CD4-positive, alpha-beta memory T cell (primary cell): ENCODE measurements around the gene RMDN2. TPM values are rescaled to one million over a fixed set of nuclear protein-coding genes. Genes with fewer than 3 reads are reported as not detected.

Experiments
- CTCF ChIA-PET: fragments of 350-600 bp; sonication (Branson Sonifier 250); formaldehyde crosslinking; loops from one replicate; lab custom pipeline; 2021; ENCODE audit warnings: inconsistent platforms; ENCODE audit not compliant: partially characterized antibody; lab: Charles Lee
- POLR2A ChIA-PET: fragments of 350-600 bp; sonication (Branson Sonifier 250); formaldehyde crosslinking; loops from one replicate; lab custom pipeline; 2021; ENCODE audit not compliant: partially characterized antibody; lab: Charles Lee
- DNase-seq, 5 donors: peaks; one replicate each; pipeline versions ENCODE4 v3.0.0 to v3.0.0-alpha.2; 2020 to 2022; ENCODE audit warnings: mixed read lengths in 1 of 5
- H3K27ac ChIP-seq: one replicate; pipeline ENCODE4 v1.7.0; 2013; ENCODE audit warnings: low read depth, low read length
- H3K27me3 ChIP-seq: 2 replicates; pipeline ENCODE4 v1.7.0; 2013; ENCODE audit warnings: mild to moderate bottlenecking, low read length, moderate library complexity; ENCODE audit not compliant: insufficient read depth
- H3K36me3 ChIP-seq: 2 replicates; pipeline ENCODE4 v1.7.0; 2013; ENCODE audit warnings: mild to moderate bottlenecking, low read length, moderate library complexity; ENCODE audit not compliant: insufficient read depth
- H3K4me1 ChIP-seq: 2 replicates; pipeline ENCODE4 v1.7.0; 2013; ENCODE audit warnings: mild to moderate bottlenecking, low read length, moderate library complexity; ENCODE audit not compliant: insufficient read depth
- H3K4me3 ChIP-seq, 2 donors: one replicate each; pipeline ENCODE4 v1.7.0; 2013; ENCODE audit warnings: low read length in 2 of 2, mild to moderate bottlenecking in 1 of 2
- H3K9me3 ChIP-seq, 2 donors: one replicate each; pipeline ENCODE4 v1.7.0; 2013; ENCODE audit warnings: low read length in 2 of 2, control low read depth in 1 of 2; ENCODE audit not compliant: control insufficient read depth in 1 of 2
- H3K27ac Mint-ChIP-seq, 7 donors: one replicate each; pipeline ENCODE4 v1.8.0; 2020 to 2021; ENCODE audit warnings: mixed read lengths in 7 of 7, mild to moderate bottlenecking in 6 of 7, inconsistent platforms in 3 of 7, moderate library complexity in 3 of 7
- H3K27me3 Mint-ChIP-seq, 2 donors: one replicate each; pipeline ENCODE4 v1.8.0; 2020 to 2021; ENCODE audit warnings: mixed read lengths in 2 of 2
- H3K36me3 Mint-ChIP-seq, 2 donors: one replicate each; pipeline ENCODE4 v1.8.0; 2020 to 2021; ENCODE audit warnings: mixed read lengths in 2 of 2, inconsistent platforms in 1 of 2, mild to moderate bottlenecking in 1 of 2
- H3K4me1 Mint-ChIP-seq, 4 donors: one replicate each; pipeline ENCODE4 v1.8.0; 2020 to 2021; ENCODE audit warnings: mixed read lengths in 4 of 4, mild to moderate bottlenecking in 1 of 4
- H3K4me3 Mint-ChIP-seq, 8 donors: one replicate each; pipeline ENCODE4 v1.8.0; 2020 to 2021; ENCODE audit warnings: mixed read lengths in 8 of 8, mild to moderate bottlenecking in 7 of 8, moderate library complexity in 6 of 8, inconsistent platforms in 3 of 8
- H3K9me3 Mint-ChIP-seq, 8 donors: one replicate each; pipeline ENCODE4 v1.8.0; 2020 to 2021; ENCODE audit warnings: mixed read lengths in 8 of 8, mild to moderate bottlenecking in 5 of 8, inconsistent platforms in 3 of 8, moderate library complexity in 1 of 8
- intact Hi-C: fragments of 100-400 bp; cut with micrococcal nuclease; formaldehyde crosslinking; loops from one replicate; pipeline ENCODE4 v1.15.1; 2023
- polyA plus RNA-seq, 2 donors: library from polyadenylated mRNA; unstranded; fragments of 300-500 nt; fragmentation: Illumina TruSeq; gene quantifications; one replicate each; pipeline ENCODE4 v1.2.3, GENCODE V29; 2021
- total RNA-seq, 2 experiments: library from RNA; stranded (reverse); gene quantifications; one replicate each; pipeline ENCODE4 v1.2.3, GENCODE V29; 2021

Gene RMDN2
- total and polyA plus RNA-seq, 4 experiments from 2014 or later: 3.1 to 4.0 (median 3.2) TPM

GRCh38 chr2:38021589-38021988 lies 96.5 kb downstream of the RMDN2 start:
- Mint-ChIP-seq H3K36me3 (peaks cover 0 to 4% of the 10 kb centered on the region in 2 donors), H3K27ac (no peak overlapping the region), H3K4me3 (no peak overlapping the region), H3K4me1 (no peaks in the 10 kb centered on the region), H3K27me3 (no peaks in the 10 kb centered on the region), H3K9me3 (no peaks in the 10 kb centered on the region)
- Histone ChIP-seq H3K36me3 (no peaks in the 10 kb centered on the region), H3K4me3 (no peak overlapping the region), H3K27me3 (no peaks in the 10 kb centered on the region), H3K9me3 (no peaks in the 10 kb centered on the region), H3K4me1 (no peaks in the 10 kb centered on the region), H3K27ac (no peak overlapping the region)
- ChIA-PET CTCF (no interaction called here), POLR2A (no interaction called here)
- intact Hi-C loops: no loop called here
- no peak for DNase-seq

GRCh38 chr2:38026846-38027245 lies 101.8 kb downstream of the RMDN2 start:
- H3K9me3 Mint-ChIP-seq: no peaks in the 10 kb centered on the region
- no peaks in the 10 kb centered on the region for H3K4me1 ChIP-seq
- no peaks in the 10 kb centered on the region for H3K4me1 Mint-ChIP-seq
- H3K9me3 ChIP-seq: no peaks in the 10 kb centered on the region
- H3K4me3 Mint-ChIP-seq: no peak overlapping the region
- POLR2A ChIA-PET: no interaction called here
- peaks cover 3% of the 10 kb centered on the region for H3K27me3 ChIP-seq
- CTCF ChIA-PET: no interaction called here
- no peak for DNase-seq
- intact Hi-C loops: no loop called here
- no peak overlapping the region for H3K4me3 ChIP-seq
- H3K27ac Mint-ChIP-seq: no peak overlapping the region
- H3K36me3 Mint-ChIP-seq: no peaks in the 10 kb centered on the region
- peaks cover 5 to 6% of the 10 kb centered on the region in 2 donors for H3K27me3 Mint-ChIP-seq
- H3K27ac ChIP-seq: no peak overlapping the region
- no peaks in the 10 kb centered on the region for H3K36me3 ChIP-seq

GRCh38 chr2:38028829-38029228 lies 103.7 kb downstream of the RMDN2 start:
- Mint-ChIP-seq H3K4me1 (peaks cover 0 to 2% (median 0%) of the 10 kb centered on the region in 4 donors), H3K27ac (no peak overlapping the region), H3K9me3 (no peaks in the 10 kb centered on the region), H3K4me3 (no peak overlapping the region), H3K36me3 (no peaks in the 10 kb centered on the region), H3K27me3 (peaks cover 5 to 6% of the 10 kb centered on the region in 2 donors)
- no peak overlapping the region for H3K4me3 ChIP-seq
- DNase-seq: no peak
- no peaks in the 10 kb centered on the region for H3K36me3 ChIP-seq
- peaks cover 3% of the 10 kb centered on the region for H3K27me3 ChIP-seq
- CTCF ChIA-PET: no interaction called here
- H3K4me1 ChIP-seq: no peaks in the 10 kb centered on the region
- intact Hi-C loops: no loop called here
- POLR2A ChIA-PET: no interaction called here
- no peaks in the 10 kb centered on the region for H3K9me3 ChIP-seq
- no peak overlapping the region for H3K27ac ChIP-seq

GRCh38 chr2:38029512-38029911 lies 104.4 kb downstream of the RMDN2 start:
- Histone ChIP-seq H3K36me3 (no peaks in the 10 kb centered on the region), H3K4me3 (no peak overlapping the region), H3K4me1 (no peaks in the 10 kb centered on the region), H3K27me3 (peaks cover 3% of the 10 kb centered on the region), H3K9me3 (no peaks in the 10 kb centered on the region), H3K27ac (no peak overlapping the region)
- Mint-ChIP-seq H3K4me1 (peaks cover 0 to 2% (median 0%) of the 10 kb centered on the region in 4 donors), H3K27me3 (peaks cover 5 to 10% of the 10 kb centered on the region in 2 donors), H3K9me3 (no peaks in the 10 kb centered on the region), H3K36me3 (no peaks in the 10 kb centered on the region), H3K4me3 (no peak overlapping the region), H3K27ac (no peak overlapping the region)
- CTCF ChIA-PET: no interaction called here
- intact Hi-C loops: no loop called here
- no peak for DNase-seq
- POLR2A ChIA-PET: no interaction called here

- Histone ChIP-seq H3K4me3 (no peak overlapping the region), H3K27me3 (peaks cover 7% of the 10 kb centered on the region), H3K9me3 (no peaks in the 10 kb centered on the region), H3K27ac (no peak overlapping the region), H3K4me1 (no peaks in the 10 kb centered on the region), H3K36me3 (no peaks in the 10 kb centered on the region)
- Mint-ChIP-seq H3K4me3 (no peak overlapping the region), H3K36me3 (no peaks in the 10 kb centered on the region), H3K27me3 (peaks cover 8 to 16% of the 10 kb centered on the region in 2 donors), H3K9me3 (no peaks in the 10 kb centered on the region), H3K4me1 (peaks cover 0 to 2% (median 0%) of the 10 kb centered on the region in 4 donors), H3K27ac (no peak overlapping the region)
- ChIA-PET POLR2A (no interaction called here), CTCF (no interaction called here)
- DNase-seq: no peak
- intact Hi-C loops: no loop called here
These were observed 105.7 kb downstream of the RMDN2 start for GRCh38 chr2:38030635-38031355.

- Histone ChIP-seq H3K36me3 (no peaks in the 10 kb centered on the region), H3K27ac (no peak overlapping the region), H3K27me3 (peaks cover 8% of the 10 kb centered on the region), H3K4me3 (no peak overlapping the region), H3K4me1 (no peaks in the 10 kb centered on the region), H3K9me3 (no peaks in the 10 kb centered on the region)
- no peak for DNase-seq
- Mint-ChIP-seq H3K27me3 (peaks cover 24 to 36% of the 10 kb centered on the region in 2 donors), H3K27ac (no peak overlapping the region), H3K9me3 (no peaks in the 10 kb centered on the region), H3K36me3 (no peaks in the 10 kb centered on the region), H3K4me1 (peaks cover 3 to 5% (median 5%) of the 10 kb centered on the region in 4 donors), H3K4me3 (no peak overlapping the region)
- ChIA-PET POLR2A (no interaction called here), CTCF (no interaction called here)
- intact Hi-C loops: no loop called here
These were observed 107.9 kb downstream of the RMDN2 start for GRCh38 chr2:38032946-38033345.

- H3K27me3 ChIP-seq: peaks cover 5% of the 10 kb centered on the region
- intact Hi-C loops: no loop called here
- no peak overlapping the region for H3K4me3 Mint-ChIP-seq
- no peaks in the 10 kb centered on the region for H3K36me3 Mint-ChIP-seq
- POLR2A ChIA-PET: no interaction called here
- H3K27ac Mint-ChIP-seq: no peak overlapping the region
- peaks cover 5 to 11% (median 10%) of the 10 kb centered on the region in 4 donors for H3K4me1 Mint-ChIP-seq
- DNase-seq: no peak
- H3K27me3 Mint-ChIP-seq: peaks cover 27 to 42% of the 10 kb centered on the region in 2 donors
- CTCF ChIA-PET: no interaction called here
- H3K4me3 ChIP-seq: no peak overlapping the region
- no peaks in the 10 kb centered on the region for H3K4me1 ChIP-seq
- no peaks in the 10 kb centered on the region for H3K9me3 Mint-ChIP-seq
- no peaks in the 10 kb centered on the region for H3K9me3 ChIP-seq
- H3K36me3 ChIP-seq: no peaks in the 10 kb centered on the region
- no peak overlapping the region for H3K27ac ChIP-seq
These were observed 108.6 kb downstream of the RMDN2 start for GRCh38 chr2:38033646-38034045.
